Neural cell (in vitro differentiated cells): ENCODE data around the gene MALRD1.

ENCODE experiments used
- EP300 ChIP-seq: fragments of 450-650 bp; conservative IDR thresholded peaks from 2 replicates; pipeline ENCODE4 v1.6.1; 2014; ENCODE audit warnings: antibody characterized with exemption, mild to moderate bottlenecking, moderate library complexity; ENCODE audit not compliant: poor library complexity, severe bottlenecking
- EZH2 ChIP-seq: fragments of 200-600, 300-800 bp; shearing (Covaris generic), sonication (generic); IDR thresholded peaks from 2 replicates; pipeline ENCODE4 v1.6.1; 2014; ENCODE audit warnings: antibody characterized with exemption, low read length, borderline replicate concordance, mild to moderate bottlenecking; ENCODE audit not compliant: insufficient read depth, poor library complexity, severe bottlenecking
- TF ChIP-seq, protein P1 (sequence below): fragments of 450-650 bp; IDR thresholded peaks from 2 replicates; pipeline ENCODE4 v1.5.1; 2014; ENCODE audit warnings: antibody characterized with exemption, mild to moderate bottlenecking, moderate library complexity; ENCODE audit not compliant: poor library complexity, severe bottlenecking

GRCh38 chr10:19178675-19179074 is 130.1 kb downstream of the MALRD1 start:
- TF ChIP-seq, protein P1, sequence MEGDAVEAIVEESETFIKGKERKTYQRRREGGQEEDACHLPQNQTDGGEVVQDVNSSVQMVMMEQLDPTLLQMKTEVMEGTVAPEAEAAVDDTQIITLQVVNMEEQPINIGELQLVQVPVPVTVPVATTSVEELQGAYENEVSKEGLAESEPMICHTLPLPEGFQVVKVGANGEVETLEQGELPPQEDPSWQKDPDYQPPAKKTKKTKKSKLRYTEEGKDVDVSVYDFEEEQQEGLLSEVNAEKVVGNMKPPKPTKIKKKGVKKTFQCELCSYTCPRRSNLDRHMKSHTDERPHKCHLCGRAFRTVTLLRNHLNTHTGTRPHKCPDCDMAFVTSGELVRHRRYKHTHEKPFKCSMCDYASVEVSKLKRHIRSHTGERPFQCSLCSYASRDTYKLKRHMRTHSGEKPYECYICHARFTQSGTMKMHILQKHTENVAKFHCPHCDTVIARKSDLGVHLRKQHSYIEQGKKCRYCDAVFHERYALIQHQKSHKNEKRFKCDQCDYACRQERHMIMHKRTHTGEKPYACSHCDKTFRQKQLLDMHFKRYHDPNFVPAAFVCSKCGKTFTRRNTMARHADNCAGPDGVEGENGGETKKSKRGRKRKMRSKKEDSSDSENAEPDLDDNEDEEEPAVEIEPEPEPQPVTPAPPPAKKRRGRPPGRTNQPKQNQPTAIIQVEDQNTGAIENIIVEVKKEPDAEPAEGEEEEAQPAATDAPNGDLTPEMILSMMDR: no peak
- TF ChIP-seq EP300 (no peak), EZH2 (no peak)
